Measurements from ENCODE around the gene DNAH6.

Gene DNAH6

GRCh38 chr2:84636080-84636971, 120.0 kb downstream of the DNAH6 start:
- no peak for DNase-seq

- DNase-seq: no peak
These were observed 123.5 kb downstream of the DNAH6 start for GRCh38 chr2:84639751-84640150.

- no peak for DNase-seq
These were observed 124.1 kb downstream of the DNAH6 start for GRCh38 chr2:84640411-84640810.

GRCh38 chr2:84641021-84641420, 124.7 kb downstream of the DNAH6 start:
- no peak for DNase-seq

- no peak for DNase-seq
These were observed 127.7 kb downstream of the DNAH6 start for GRCh38 chr2:84643991-84644390.

GRCh38 chr2:84646514-84646913, 130.2 kb downstream of the DNAH6 start:
- DNase-seq: no peak

- peak in 1 of 5 experiments; percentile 24 for DNase-seq
These were observed 131.0 kb downstream of the DNAH6 start for GRCh38 chr2:84647267-84647666.

GRCh38 chr2:84649058-84649457, 132.8 kb downstream of the DNAH6 start:
- DNase-seq: peak in 1 of 5 experiments; percentile 12

GRCh38 chr2:84649487-84650142, 133.3 kb downstream of the DNAH6 start:
- DNase-seq: peak in 2 of 5 experiments; percentile 10 to 15

- DNase-seq: peak in 1 of 5 experiments; percentile 50
These were observed 136.1 kb downstream of the DNAH6 start for GRCh38 chr2:84652431-84652830.

- no peak for DNase-seq
These were observed 137.0 kb downstream of the DNAH6 start for GRCh38 chr2:84653302-84653701.

GRCh38 chr2:84654414-84654813, 138.1 kb downstream of the DNAH6 start:
- no peak for DNase-seq

- DNase-seq: no peak
These were observed 152.8 kb downstream of the DNAH6 start for GRCh38 chr2:84669122-84669521.

GRCh38 chr2:84674099-84674498, 157.8 kb downstream of the DNAH6 start:
- DNase-seq: no peak

- DNase-seq: no peak
These were observed 158.3 kb downstream of the DNAH6 start for GRCh38 chr2:84674586-84674985.

GRCh38 chr2:84676295-84676694, 160.0 kb downstream of the DNAH6 start:
- no peak for DNase-seq

GRCh38 chr2:84678214-84678613, 161.9 kb downstream of the DNAH6 start:
- DNase-seq: no peak

GRCh38 chr2:84686783-84687476, 170.6 kb downstream of the DNAH6 start:
- peak in 1 of 5 experiments; percentile 17 for DNase-seq

- no peak for DNase-seq
These were observed 171.3 kb downstream of the DNAH6 start for GRCh38 chr2:84687498-84688149.

GRCh38 chr2:84690225-84690624, 173.9 kb downstream of the DNAH6 start:
- no peak for DNase-seq

GRCh38 chr2:84694088-84694622, 177.9 kb downstream of the DNAH6 start:
- peak in 2 of 5 experiments; percentile 53 to 70 for DNase-seq

- no peak for DNase-seq
These were observed 181.6 kb downstream of the DNAH6 start for GRCh38 chr2:84697895-84698294.

GRCh38 chr2:84700006-84700405, 183.7 kb downstream of the DNAH6 start:
- no peak for DNase-seq
